A549 (cell line): ENCODE data around the gene ATXN7L1.

Experiments
- CTCF ChIP-seq: fragments of >200 bp; sonication (Bioruptor Twin); formaldehyde crosslinking; IDR thresholded peaks from 3 replicates; pipeline ENCODE4 v1.5.1; 2016
- POLR2A ChIP-seq: IDR thresholded peaks from 2 replicates; pipeline ENCODE4 v1.6.1; 2012; ENCODE audit warnings: mild to moderate bottlenecking, low read length
- RAD21 ChIP-seq, 2 experiments: fragments of >200 bp in 1 of 2; sonication (Bioruptor Twin) in 1 of 2; formaldehyde crosslinking in 1 of 2; IDR thresholded peaks in 1 of 2; conservative IDR thresholded peaks in 1 of 2; 2 replicates in 1 of 2; 3 replicates in 1 of 2; pipeline ENCODE4 v1.6.1; 2012 to 2018; ENCODE audit warnings: inconsistent platforms in 1 of 2
- RNF2 ChIP-seq: fragments of 200-600 bp; sonication (generic); IDR thresholded peaks from 2 replicates; pipeline ENCODE4 v1.6.1; 2016; ENCODE audit warnings: low read depth, mild to moderate bottlenecking, antibody characterized with exemption, moderate library complexity, borderline replicate concordance
- TF ChIP-seq, protein P1 (sequence below): fragments of 150-350 bp; IDR thresholded peaks from 2 replicates; pipeline ENCODE4 v1.6.1; 2014; ENCODE audit warnings: low read depth, mild to moderate bottlenecking, low read length

DNA sequence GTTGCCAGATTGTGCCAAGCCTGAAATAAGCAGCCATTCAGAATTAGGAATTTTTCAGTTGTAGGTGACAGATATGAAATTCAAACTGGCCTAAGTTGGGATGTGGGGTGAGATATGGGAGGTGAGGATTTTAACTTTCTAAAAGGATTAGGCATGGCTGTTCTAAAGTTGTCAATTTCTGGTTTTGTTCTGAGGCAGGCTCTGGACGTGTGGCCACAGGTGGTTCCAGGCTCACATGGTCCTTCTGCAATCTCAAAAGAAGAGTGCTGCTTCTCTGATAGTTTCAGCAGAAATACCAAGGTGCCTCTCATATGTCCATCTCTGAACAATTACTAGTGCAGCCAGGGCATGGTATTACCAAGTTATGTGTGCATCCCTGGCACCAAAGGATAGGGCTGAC, 316.5 kb downstream of the ATXN7L1 start:
- TF ChIP-seq RAD21 (conservative IDR thresholded peaks at IDR 0.05 in 1 of 2, IDR thresholded peaks at IDR 0.05 in 1 of 2): no peak
- TF ChIP-seq POLR2A: no peak
- TF ChIP-seq, protein P1, sequence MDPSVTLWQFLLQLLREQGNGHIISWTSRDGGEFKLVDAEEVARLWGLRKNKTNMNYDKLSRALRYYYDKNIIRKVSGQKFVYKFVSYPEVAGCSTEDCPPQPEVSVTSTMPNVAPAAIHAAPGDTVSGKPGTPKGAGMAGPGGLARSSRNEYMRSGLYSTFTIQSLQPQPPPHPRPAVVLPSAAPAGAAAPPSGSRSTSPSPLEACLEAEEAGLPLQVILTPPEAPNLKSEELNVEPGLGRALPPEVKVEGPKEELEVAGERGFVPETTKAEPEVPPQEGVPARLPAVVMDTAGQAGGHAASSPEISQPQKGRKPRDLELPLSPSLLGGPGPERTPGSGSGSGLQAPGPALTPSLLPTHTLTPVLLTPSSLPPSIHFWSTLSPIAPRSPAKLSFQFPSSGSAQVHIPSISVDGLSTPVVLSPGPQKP: no peak
- TF ChIP-seq RNF2: no peak
- no peak for TF ChIP-seq CTCF
